Smooth muscle cell (in vitro differentiated cells): ENCODE measurements around the gene PLAAT3. TPM values are rescaled to one million over a fixed set of nuclear protein-coding genes. Genes with fewer than 3 reads are reported as not detected.
"Not testable (repeated sequence)": the region's sequence is repeated elsewhere in the genome, so short reads cannot be mapped to it uniquely, and the experiment has no call there.

ENCODE experiments used
- DNase-seq: peaks from one replicate; lab custom pipeline; 2025; ENCODE audit not compliant: unreplicated experiment; lab: John Stamatoyannopoulos, UW
- H2AFZ ChIP-seq: fragments of 200-600 bp; sonication (generic); 2 replicates; pipeline ENCODE4 v1.6.0; 2016; ENCODE audit warnings: antibody characterized with exemption, low read depth, mild to moderate bottlenecking
- H3F3A ChIP-seq: fragments of 200-600 bp; sonication (generic); 2 replicates; pipeline ENCODE4 v1.6.0; 2017; ENCODE audit warnings: antibody characterized with exemption, low read depth
- H3K27ac ChIP-seq: fragments of 200-600 bp; sonication (generic); 2 replicates; pipeline ENCODE4 v1.5.1; 2016; ENCODE audit warnings: low read depth, mild to moderate bottlenecking
- H3K27me3 ChIP-seq: fragments of 200-600 bp; sonication (generic); 2 replicates; pipeline ENCODE4 v1.6.1; 2016; ENCODE audit warnings: low read depth, mild to moderate bottlenecking
- H3K36me3 ChIP-seq: fragments of 200-600 bp; sonication (generic); 2 replicates; pipeline ENCODE4 v1.5.1; 2016; ENCODE audit warnings: low read depth
- H3K4me1 ChIP-seq: fragments of 200-600 bp; sonication (generic); 2 replicates; pipeline ENCODE4 v1.5.1; 2016; ENCODE audit warnings: low read depth
- H3K4me2 ChIP-seq: fragments of 200-600 bp; sonication (generic); 2 replicates; pipeline ENCODE4 v1.6.0; 2016; ENCODE audit warnings: mild to moderate bottlenecking
- H3K4me3 ChIP-seq: fragments of 200-600 bp; sonication (generic); 2 replicates; pipeline ENCODE4 v1.5.1; 2016; ENCODE audit warnings: mild to moderate bottlenecking
- H3K79me2 ChIP-seq: fragments of 200-600 bp; sonication (generic); 2 replicates; pipeline ENCODE4 v1.6.0; 2016; ENCODE audit warnings: low read depth, mild to moderate bottlenecking
- H3K9ac ChIP-seq: fragments of 200-600 bp; sonication (generic); 2 replicates; pipeline ENCODE4 v1.6.0; 2016; ENCODE audit warnings: low read depth
- H3K9me3 ChIP-seq: fragments of 200-600 bp; sonication (generic); replicated peaks from 2 replicates; pipeline ENCODE4 v1.5.1; 2016; ENCODE audit warnings: low read depth
- H4K20me1 ChIP-seq: fragments of 200-600 bp; sonication (generic); 2 replicates; pipeline ENCODE4 v1.6.0; 2016; ENCODE audit warnings: low read depth
- CTCF ChIP-seq: fragments of 200-600 bp; sonication (generic); IDR thresholded peaks from 2 replicates; pipeline ENCODE4 v1.5.1; 2017; ENCODE audit warnings: borderline replicate concordance, mild to moderate bottlenecking, antibody characterized with exemption; ENCODE audit not compliant: insufficient read depth, poor library complexity, severe bottlenecking
- WGBS: methylation state at CpG from one replicate; pipeline ENCODE4 v1.1.7; 2016; ENCODE audit warnings: low lambda C conversion rate; 5-methylcytosine and 5-hydroxymethylcytosine counted together
- polyA plus RNA-seq: library from polyadenylated mRNA; unstranded; fragments of >200 nt; fragmentation: Nextera tagmentation; extraction: Ambion mirVana; gene quantifications from 2 replicates; pipeline ENCODE4 v1.2.1, GENCODE V29; 2016
- total RNA-seq: library from RNA; depleted of rRNA; stranded (reverse); fragments of >200 nt; gene quantifications from 2 replicates; pipeline ENCODE4 v1.2.3, GENCODE V29; 2014

Gene PLAAT3
- total and polyA plus RNA-seq, 2 experiments from 2014 or later, result 0.90 to 5.2 TPM

- no peak overlapping the region for H3K27ac ChIP-seq
- H4K20me1 ChIP-seq, result no peaks in the 10 kb centered on the region
- peaks cover 31% of the 10 kb centered on the region for H3K27me3 ChIP-seq
- H3K79me2 ChIP-seq, result no peaks in the 10 kb centered on the region
- no peak for DNase-seq
- no peak overlapping the region for H3K9ac ChIP-seq
- H3K4me2 ChIP-seq, result no peak overlapping the region
- H2AFZ ChIP-seq, result no peak overlapping the region
- no peak for TF ChIP-seq CTCF
- no peaks in the 10 kb centered on the region for H3F3A ChIP-seq
- H3K9me3 ChIP-seq, result no peaks in the 10 kb centered on the region
- 88% methylated on average over 14 of the region's 14 CpGs for WGBS
- no peaks in the 10 kb centered on the region for H3K36me3 ChIP-seq
- peaks cover 17% of the 10 kb centered on the region for H3K4me1 ChIP-seq
- H3K4me3 ChIP-seq, result no peak overlapping the region
Measured at GRCh38 chr11:63609971-63610580, 4.2 kb downstream of the PLAAT3 start.

GRCh38 chr11:63609536-63609935 is 4.7 kb downstream of the PLAAT3 start:
- Histone ChIP-seq H3K4me2 (no peak overlapping the region), H3F3A (no peaks in the 10 kb centered on the region), H3K79me2 (no peaks in the 10 kb centered on the region), H3K36me3 (no peaks in the 10 kb centered on the region), H3K4me1 (peaks cover 16% of the 10 kb centered on the region), H3K9ac (no peak overlapping the region), H2AFZ (no peak overlapping the region), H3K4me3 (no peak overlapping the region), H3K27me3 (peaks cover 30% of the 10 kb centered on the region), H3K27ac (no peak overlapping the region), H3K9me3 (no peaks in the 10 kb centered on the region), H4K20me1 (no peaks in the 10 kb centered on the region)
- 70% methylated on average over 4 of the region's 4 CpGs for whole genome bisulfite sequencing
- DNase-seq, result no peak
- TF ChIP-seq CTCF, result no peak

DNA sequence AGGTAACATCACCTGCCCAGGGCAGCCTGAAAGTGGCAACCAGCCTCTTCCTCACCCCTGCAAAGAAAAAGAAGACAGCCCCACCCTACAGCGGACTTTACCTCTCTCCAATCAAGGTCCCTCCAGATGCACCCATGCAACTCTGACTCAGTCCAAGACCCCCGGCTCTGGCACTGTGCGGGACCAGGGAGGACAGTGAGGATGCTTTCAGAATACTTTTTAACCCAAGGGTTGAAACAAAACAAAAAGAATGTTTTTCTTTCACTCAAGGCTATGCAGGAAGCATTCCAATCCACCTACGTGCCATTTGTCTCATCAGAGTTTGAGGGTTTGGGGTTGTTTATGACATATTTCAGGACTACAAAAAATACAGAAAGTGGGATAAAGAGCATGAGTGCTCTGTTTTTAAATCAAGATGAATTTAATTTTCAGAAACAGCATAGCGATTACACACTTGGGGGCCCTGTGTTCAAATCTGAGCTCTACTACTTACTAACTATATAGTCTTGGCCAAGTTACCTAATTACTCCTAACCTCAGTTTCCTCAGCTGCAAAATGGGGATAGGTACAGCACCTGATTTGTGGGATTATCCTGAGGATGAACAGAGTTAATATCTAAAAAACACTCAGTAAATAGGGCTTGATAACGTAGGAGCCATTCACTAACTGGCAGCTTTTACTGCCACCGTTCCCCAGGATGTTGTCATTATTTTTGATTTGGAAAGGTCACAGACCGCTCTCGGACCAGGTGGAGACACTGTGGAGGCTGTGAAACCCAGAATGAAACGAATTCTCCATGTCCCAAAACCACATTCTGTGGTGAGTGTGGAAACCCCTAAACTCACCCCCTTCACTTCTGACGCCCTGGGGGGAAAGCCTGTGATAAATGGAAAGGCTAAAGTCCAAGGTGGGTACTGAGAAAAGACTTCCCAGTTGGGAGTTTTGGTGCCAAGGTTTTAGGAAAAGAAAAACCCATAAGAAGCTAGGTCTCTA is 5.6 kb downstream of the PLAAT3 start:
- Histone ChIP-seq H3K27me3 (peaks cover 23% of the 10 kb centered on the region), H3K36me3 (no peaks in the 10 kb centered on the region), H3K4me3 (no peak overlapping the region), H3F3A (no peaks in the 10 kb centered on the region), H3K79me2 (no peaks in the 10 kb centered on the region), H3K9me3 (no peaks in the 10 kb centered on the region), H3K9ac (no peak overlapping the region), H4K20me1 (no peaks in the 10 kb centered on the region), H3K4me2 (no peak overlapping the region), H2AFZ (no peak overlapping the region), H3K4me1 (peaks cover 10% of the 10 kb centered on the region), H3K27ac (no peak overlapping the region)
- no peak for DNase-seq
- WGBS, result 85% methylated on average over 11 of the region's 11 CpGs
- TF ChIP-seq CTCF, result no peak

DNA sequence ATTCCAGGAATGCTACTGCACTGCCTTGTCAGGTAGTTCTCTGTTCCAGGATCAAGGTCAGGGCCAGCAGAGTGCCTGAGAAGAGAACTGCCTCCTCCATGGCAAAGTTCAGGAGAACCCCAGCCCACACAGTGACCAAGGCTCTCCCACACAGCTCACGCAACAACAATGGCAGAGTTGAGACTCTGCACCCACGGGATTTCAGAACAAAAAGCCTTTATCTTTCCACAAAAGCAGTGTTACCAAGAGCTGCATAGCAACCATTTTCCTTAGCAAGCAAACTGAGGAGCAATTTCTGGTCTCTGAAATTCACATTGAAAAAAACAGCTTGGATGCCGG is 11.1 kb downstream of the PLAAT3 start:
- H3K27ac ChIP-seq, result no peak overlapping the region
- no peak overlapping the region for H3K4me3 ChIP-seq
- H2AFZ ChIP-seq, result no peak overlapping the region
- no peak for DNase-seq
- no peaks in the 10 kb centered on the region for H3K36me3 ChIP-seq
- H3K79me2 ChIP-seq, result no peaks in the 10 kb centered on the region
- no peaks in the 10 kb centered on the region for H3K27me3 ChIP-seq
- no peaks in the 10 kb centered on the region for H3F3A ChIP-seq
- H3K9ac ChIP-seq, result no peak overlapping the region
- no peaks in the 10 kb centered on the region for H4K20me1 ChIP-seq
- no peaks in the 10 kb centered on the region for H3K4me1 ChIP-seq
- H3K9me3 ChIP-seq, result no peaks in the 10 kb centered on the region
- no peak overlapping the region for H3K4me2 ChIP-seq
- TF ChIP-seq CTCF, result no peak
- 71% methylated on average over 3 of the region's 3 CpGs for WGBS

- not testable (repeated sequence) for H3K9me3 ChIP-seq, H2AFZ ChIP-seq, H3K27me3 ChIP-seq, H3F3A ChIP-seq, DNase-seq, H3K4me3 ChIP-seq, H3K27ac ChIP-seq, H3K9ac ChIP-seq, H3K36me3 ChIP-seq, H4K20me1 ChIP-seq, H3K79me2 ChIP-seq, H3K4me2 ChIP-seq, H3K4me1 ChIP-seq
- WGBS, result 95% methylated on average over 11 of the region's 11 CpGs
Measured at GRCh38 chr11:63602290-63603179, 11.7 kb downstream of the PLAAT3 start.
